ENCODE results near the gene SRD5A1.

DNA sequence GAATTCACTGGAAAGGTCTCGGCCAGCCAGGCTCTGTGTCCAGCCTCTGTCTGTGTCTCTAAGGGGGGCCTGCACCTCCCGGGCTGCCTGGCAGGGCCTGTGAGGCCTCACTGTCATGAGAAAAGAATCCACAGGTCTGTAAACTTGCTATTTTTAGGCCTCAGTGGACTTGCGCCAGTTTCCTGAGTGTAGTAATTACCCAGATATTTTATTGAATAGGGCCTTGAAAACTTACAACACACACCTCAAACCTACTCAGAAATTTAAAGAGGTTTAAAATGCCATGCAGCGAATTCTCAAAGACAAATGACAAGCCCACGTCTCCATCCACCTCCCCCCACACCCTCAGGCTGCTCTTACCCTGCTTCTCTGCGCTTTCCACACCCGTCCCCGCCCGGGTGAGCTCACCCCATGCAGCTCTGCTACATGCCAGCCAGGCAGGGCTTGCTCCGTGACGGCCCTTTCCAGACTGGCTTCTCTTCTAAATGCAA, 71.2 kb downstream of the SRD5A1 start:
- TF ChIP-seq POLR2A (IDR thresholded peaks at IDR 0.05; ENCODE audit: low read length) (no peak), GATA1 (IDR thresholded peaks at IDR 0.05; ENCODE audit: low read depth, low read length) (no peak)

Data from erythroblast (primary cell).